Measurements from ENCODE around the gene RAPGEF3.

- no peak for TF ChIP-seq ZNF274 (IDR thresholded peaks at IDR 0.05; ENCODE audit: low read depth, low read length)
- no peak for TF ChIP-seq YY1 (IDR thresholded peaks at IDR 0.05; ENCODE audit: insufficient read depth, insufficient read length)
- no peak for TF ChIP-seq SUZ12 (IDR thresholded peaks at IDR 0.05; ENCODE audit: extremely low read depth, insufficient read depth, insufficient read length)
Observed at GRCh38 chr12:47705566-47706425, 52.9 kb downstream of the RAPGEF3 start, which contains the start of gene RPAP3.
